HEK293 (cell line): Measurements from ENCODE around the gene ADIRF.
"Not testable (repeated sequence)": the region's sequence is repeated elsewhere in the genome, so short reads cannot be mapped to it uniquely, and the experiment has no call there.

Source experiments
- CTCF ChIA-PET: fragments of 350-600 bp; formaldehyde crosslinking; extraction: SDS; loops from one replicate; lab custom pipeline; 2021; ENCODE audit warnings: antibody characterized with exemption; lab: Yijun Ruan, JAX
- POLR2A ChIA-PET: fragments of 300-600 bp; formaldehyde crosslinking; extraction: SDS; loops from one replicate; lab custom pipeline; 2020; ENCODE audit warnings: antibody characterized with exemption, inconsistent platforms; lab: Yijun Ruan, JAX
- H3K27ac ChIP-seq: fragments of 200-500 bp; sonication (Bioruptor generic); 2 replicates; pipeline ENCODE4 v1.5.1; 2014; ENCODE audit warnings: low read depth, low read length, control low read depth, inconsistent platforms; ENCODE audit errors: extremely low read depth
- H3K36me3 ChIP-seq, 2 experiments: fragments of 200-500 bp in 1 of 2; sonication (Bioruptor generic) in 1 of 2; 1 replicate in 1 of 2; 2 replicates in 1 of 2; pipeline ENCODE4 v1.5.1; 2014 to 2017; ENCODE audit warnings: inconsistent platforms in 2 of 2, low read length in 2 of 2; ENCODE audit not compliant: control insufficient read depth in 2 of 2, insufficient read depth in 1 of 2
- H3K4me1 ChIP-seq: fragments of 200-500 bp; sonication (Bioruptor generic); 2 replicates; pipeline ENCODE4 v1.5.1; 2014; ENCODE audit warnings: mild to moderate bottlenecking, low read length, inconsistent platforms; ENCODE audit not compliant: control insufficient read depth, insufficient read depth
- H3K4me3 ChIP-seq: 2 replicates; pipeline ENCODE4 v1.5.1; 2011; ENCODE audit warnings: low read depth, mild to moderate bottlenecking, control low read depth, low read length, moderate library complexity
- H3K9me3 ChIP-seq: fragments of 200-500 bp; sonication (Bioruptor generic); 2 replicates; pipeline ENCODE4 v1.5.1; 2014; ENCODE audit warnings: low read depth, low read length, inconsistent platforms; ENCODE audit not compliant: control insufficient read depth, insufficient read depth
- EGR2 ChIP-seq: fragments of 450-650 bp; formaldehyde crosslinking; IDR thresholded peaks from 2 replicates; pipeline ENCODE4 v1.5.1; 2016; ENCODE audit warnings: low read depth, missing biosample characterization, missing genetic modification characterization
- FEZF1 ChIP-seq: fragments of 450-650 bp; formaldehyde crosslinking; IDR thresholded peaks from 2 replicates; pipeline ENCODE4 v1.5.1; 2016; ENCODE audit warnings: missing biosample characterization, missing genetic modification characterization
- GFI1B ChIP-seq: fragments of 450-650 bp; formaldehyde crosslinking; IDR thresholded peaks from 2 replicates; pipeline ENCODE4 v1.5.1; 2016; ENCODE audit warnings: missing biosample characterization, missing genetic modification characterization
- KLF10 ChIP-seq: fragments of 450-650 bp; IDR thresholded peaks from 2 replicates; pipeline ENCODE4 v1.5.1; 2018; ENCODE audit warnings: missing biosample characterization, mild to moderate bottlenecking, missing genetic modification characterization
- KLF16 ChIP-seq: fragments of 450-650 bp; formaldehyde crosslinking; IDR thresholded peaks from 2 replicates; pipeline ENCODE4 v1.5.1; 2017; ENCODE audit warnings: missing biosample characterization, missing genetic modification characterization
- OSR2 ChIP-seq: fragments of 450-650 bp; formaldehyde crosslinking; IDR thresholded peaks from 2 replicates; pipeline ENCODE4 v1.5.1; 2016; ENCODE audit warnings: missing biosample characterization, missing genetic modification characterization
- OVOL3 ChIP-seq: fragments of 450-650 bp; formaldehyde crosslinking; IDR thresholded peaks from 2 replicates; pipeline ENCODE4 v1.5.1; 2016; ENCODE audit warnings: missing biosample characterization, missing genetic modification characterization
- PRDM1 ChIP-seq: fragments of 450-650 bp; formaldehyde crosslinking; IDR thresholded peaks from 2 replicates; pipeline ENCODE4; 2016; ENCODE audit warnings: missing biosample characterization, missing genetic modification characterization
- PRDM6 ChIP-seq: fragments of 450-650 bp; formaldehyde crosslinking; IDR thresholded peaks from 2 replicates; pipeline ENCODE4 v1.5.1; 2017; ENCODE audit warnings: missing biosample characterization, missing genetic modification characterization
- SCRT2 ChIP-seq: fragments of 450-650 bp; formaldehyde crosslinking; IDR thresholded peaks from 2 replicates; pipeline ENCODE4 v1.5.1; 2016; ENCODE audit warnings: missing biosample characterization, missing genetic modification characterization
- ZNF146 ChIP-seq: fragments of 450-650 bp; formaldehyde crosslinking; IDR thresholded peaks from 2 replicates; pipeline ENCODE4 v1.5.1; 2016; ENCODE audit warnings: missing biosample characterization, missing genetic modification characterization
- ZNF175 ChIP-seq: fragments of 450-650 bp; formaldehyde crosslinking; IDR thresholded peaks from 2 replicates; pipeline ENCODE4 v1.5.1; 2016; ENCODE audit warnings: missing biosample characterization, missing genetic modification characterization
- ZNF18 ChIP-seq: fragments of 450-650 bp; formaldehyde crosslinking; IDR thresholded peaks from 2 replicates; pipeline ENCODE4 v1.5.1; 2016; ENCODE audit warnings: missing biosample characterization, missing genetic modification characterization
- ZNF184 ChIP-seq: fragments of 450-650 bp; IDR thresholded peaks from 2 replicates; pipeline ENCODE4 v1.5.1; 2018; ENCODE audit warnings: missing biosample characterization, mild to moderate bottlenecking, missing genetic modification characterization
- ZNF19 ChIP-seq: fragments of 450-650 bp; formaldehyde crosslinking; IDR thresholded peaks from 2 replicates; pipeline ENCODE4; 2016; ENCODE audit warnings: missing biosample characterization, missing genetic modification characterization, low read depth
- ZNF239 ChIP-seq: fragments of 450-650 bp; formaldehyde crosslinking; IDR thresholded peaks from 2 replicates; pipeline ENCODE4 v1.5.1; 2016; ENCODE audit warnings: missing biosample characterization, missing genetic modification characterization
- ZNF266 ChIP-seq: fragments of 450-650 bp; formaldehyde crosslinking; IDR thresholded peaks from 2 replicates; pipeline ENCODE4 v1.5.1; 2016; ENCODE audit warnings: missing biosample characterization, missing genetic modification characterization, low read depth
- ZNF324 ChIP-seq: fragments of 450-650 bp; formaldehyde crosslinking; IDR thresholded peaks from 2 replicates; pipeline ENCODE4 v1.5.1; 2016; ENCODE audit warnings: missing biosample characterization, missing genetic modification characterization
- ZNF549 ChIP-seq: fragments of 450-650 bp; IDR thresholded peaks from 2 replicates; pipeline ENCODE4 v1.5.1; 2018; ENCODE audit warnings: missing biosample characterization, missing genetic modification characterization, mild to moderate bottlenecking, inconsistent platforms, moderate library complexity
- ZNF660 ChIP-seq: fragments of 450-650 bp; IDR thresholded peaks from 2 replicates; pipeline ENCODE4 v1.5.1; 2018; ENCODE audit warnings: missing biosample characterization, mild to moderate bottlenecking, missing genetic modification characterization
- ZNF677 ChIP-seq: fragments of 450-650 bp; IDR thresholded peaks from 2 replicates; pipeline ENCODE4 v1.5.0; 2018; ENCODE audit warnings: missing biosample characterization, mild to moderate bottlenecking, missing genetic modification characterization, moderate library complexity
- ZNF76 ChIP-seq: fragments of 450-650 bp; formaldehyde crosslinking; IDR thresholded peaks from 2 replicates; pipeline ENCODE4; 2016; ENCODE audit warnings: low read depth, missing biosample characterization, missing genetic modification characterization, borderline replicate concordance
- ZNF843 ChIP-seq: fragments of 450-650 bp; formaldehyde crosslinking; IDR thresholded peaks from 2 replicates; pipeline ENCODE4 v1.5.1; 2016; ENCODE audit warnings: missing biosample characterization, missing genetic modification characterization
- ZXDB ChIP-seq: fragments of 450-650 bp; formaldehyde crosslinking; IDR thresholded peaks from 2 replicates; pipeline ENCODE4 v1.5.1; 2016; ENCODE audit warnings: missing biosample characterization, missing genetic modification characterization
- TF ChIP-seq, protein P1 (sequence below): fragments of 450-650 bp; formaldehyde crosslinking; IDR thresholded peaks from 2 replicates; pipeline ENCODE4 v1.5.1; 2016; ENCODE audit warnings: missing biosample characterization, missing genetic modification characterization
- TF ChIP-seq, protein P2 (sequence below): fragments of 450-650 bp; formaldehyde crosslinking; IDR thresholded peaks from 2 replicates; pipeline ENCODE4 v1.5.1; 2016; ENCODE audit warnings: missing biosample characterization, missing genetic modification characterization

The ADIRF gene

DNA sequence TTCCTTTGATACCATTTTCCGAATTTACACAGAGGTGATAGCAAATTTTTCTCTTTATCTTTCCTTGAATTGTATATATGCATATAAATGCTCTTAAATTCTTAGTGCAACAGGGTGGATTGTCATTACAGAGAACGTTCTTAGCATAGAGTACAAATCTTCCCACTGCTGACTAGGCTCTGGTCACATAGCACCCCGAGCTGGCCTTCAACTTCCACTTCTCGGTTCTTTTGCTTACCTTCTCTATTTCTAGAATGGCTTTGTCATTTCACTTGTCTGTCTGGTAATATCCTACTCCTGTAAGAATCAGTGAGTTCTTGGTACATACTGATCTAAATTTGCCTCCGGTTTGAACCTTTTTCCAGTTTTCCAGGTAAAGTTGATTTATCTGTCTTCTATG lies 13.4 kb downstream of the ADIRF start:
- H3K4me3 ChIP-seq = no peak overlapping the region
- ChIA-PET POLR2A (no interaction called here), CTCF (interaction anchor here (0.6 kb wide), 1 partner anchor 43 kb away, joined by 4 read pairs; no protein-coding TSS in a partner anchor)
- TF ChIP-seq ZNF175 (tag by site-specific recombination) (no peak), ZNF324 (tag by site-specific recombination) (no peak), PRDM1 (tag by site-specific recombination) (no peak), SCRT2 (tag by site-specific recombination) (no peak), EGR2 (tag by site-specific recombination) (no peak), ZNF677 (tag by site-specific recombination) (no peak), ZNF660 (tag by site-specific recombination) (no peak), OSR2 (no peak), KLF10 (no peak), ZNF843 (no peak), ZNF266 (tag by site-specific recombination) (no peak)
- H3K27ac ChIP-seq = no peak overlapping the region
- H3K4me1 ChIP-seq = no peaks in the 10 kb centered on the region
- no peaks in the 10 kb centered on the region for H3K9me3 ChIP-seq
- no peaks in the 10 kb centered on the region for H3K36me3 ChIP-seq

DNA sequence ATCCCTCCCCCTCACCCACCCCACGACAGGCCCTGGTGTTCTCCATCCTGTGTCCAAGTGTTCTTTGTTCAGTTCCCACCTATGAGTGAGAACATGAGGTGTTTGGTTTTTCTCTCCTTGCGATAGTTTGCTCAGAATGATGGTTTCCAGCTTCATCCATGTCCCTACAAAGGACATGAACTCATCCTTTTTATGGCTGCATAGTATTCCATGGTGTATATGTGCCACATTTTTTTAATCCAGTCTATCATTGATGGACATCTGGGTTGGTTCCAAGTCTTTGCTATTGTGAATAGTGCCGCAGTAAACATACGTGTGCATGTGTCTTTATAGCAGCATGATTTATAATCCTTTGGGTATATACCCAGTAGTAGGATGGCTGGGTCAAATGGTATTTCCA lies 16.2 kb downstream of the ADIRF start:
- POLR2A ChIA-PET, H3K36me3 ChIP-seq, H3K9me3 ChIP-seq, H3K4me3 ChIP-seq, CTCF ChIA-PET, H3K4me1 ChIP-seq, H3K27ac ChIP-seq: not testable (repeated sequence)
- peak; percentile 94 for TF ChIP-seq ZNF146 (tag by site-specific recombination)
- TF ChIP-seq, protein P1, sequence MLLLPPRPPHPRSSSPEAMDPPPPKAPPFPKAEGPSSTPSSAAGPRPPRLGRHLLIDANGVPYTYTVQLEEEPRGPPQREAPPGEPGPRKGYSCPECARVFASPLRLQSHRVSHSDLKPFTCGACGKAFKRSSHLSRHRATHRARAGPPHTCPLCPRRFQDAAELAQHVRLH (tag by site-specific recombination) = peak; percentile 63

GRCh38 chr10:86988520-86988919 lies 20.2 kb downstream of the ADIRF start:
- Histone ChIP-seq H3K4me3 (no peak overlapping the region), H3K27ac (no peak overlapping the region), H3K4me1 (peaks cover 7% of the 10 kb centered on the region; the same call in 1 of the 2 replicates)
- ChIA-PET POLR2A (no interaction called here), CTCF (interaction anchor here (0.8 kb wide), 1 partner anchor 192 kb away, joined by 4 read pairs; no protein-coding TSS in a partner anchor)
- TF ChIP-seq FEZF1 (tag by site-specific recombination) = peak; percentile 48; the same call in 1 of the 2 replicates
- 0 out of 2 replicates have a peak, but pooled peaks have one; percentile 28 for TF ChIP-seq ZXDB (tag by site-specific recombination)
- TF ChIP-seq ZNF843 = peak; percentile 82
- TF ChIP-seq ZNF18 (tag by site-specific recombination) = no peak
- TF ChIP-seq ZNF76 (tag by site-specific recombination) = no peak
- no peak for TF ChIP-seq ZNF677 (tag by site-specific recombination)
- TF ChIP-seq OVOL3 (tag by site-specific recombination) = 0 out of 2 replicates have a peak, but pooled peaks have one; percentile 31
- TF ChIP-seq ZNF239 (tag by site-specific recombination) = no peak
- TF ChIP-seq OSR2 = peak; percentile 11; the same call in 1 of the 2 replicates
- no peak for TF ChIP-seq ZNF184 (tag by site-specific recombination)
- TF ChIP-seq PRDM6 = peak; percentile 84
- TF ChIP-seq, protein P1 (tag by site-specific recombination) = 0 out of 2 replicates have a peak, but pooled peaks have one; percentile 45
- TF ChIP-seq, protein P2, sequence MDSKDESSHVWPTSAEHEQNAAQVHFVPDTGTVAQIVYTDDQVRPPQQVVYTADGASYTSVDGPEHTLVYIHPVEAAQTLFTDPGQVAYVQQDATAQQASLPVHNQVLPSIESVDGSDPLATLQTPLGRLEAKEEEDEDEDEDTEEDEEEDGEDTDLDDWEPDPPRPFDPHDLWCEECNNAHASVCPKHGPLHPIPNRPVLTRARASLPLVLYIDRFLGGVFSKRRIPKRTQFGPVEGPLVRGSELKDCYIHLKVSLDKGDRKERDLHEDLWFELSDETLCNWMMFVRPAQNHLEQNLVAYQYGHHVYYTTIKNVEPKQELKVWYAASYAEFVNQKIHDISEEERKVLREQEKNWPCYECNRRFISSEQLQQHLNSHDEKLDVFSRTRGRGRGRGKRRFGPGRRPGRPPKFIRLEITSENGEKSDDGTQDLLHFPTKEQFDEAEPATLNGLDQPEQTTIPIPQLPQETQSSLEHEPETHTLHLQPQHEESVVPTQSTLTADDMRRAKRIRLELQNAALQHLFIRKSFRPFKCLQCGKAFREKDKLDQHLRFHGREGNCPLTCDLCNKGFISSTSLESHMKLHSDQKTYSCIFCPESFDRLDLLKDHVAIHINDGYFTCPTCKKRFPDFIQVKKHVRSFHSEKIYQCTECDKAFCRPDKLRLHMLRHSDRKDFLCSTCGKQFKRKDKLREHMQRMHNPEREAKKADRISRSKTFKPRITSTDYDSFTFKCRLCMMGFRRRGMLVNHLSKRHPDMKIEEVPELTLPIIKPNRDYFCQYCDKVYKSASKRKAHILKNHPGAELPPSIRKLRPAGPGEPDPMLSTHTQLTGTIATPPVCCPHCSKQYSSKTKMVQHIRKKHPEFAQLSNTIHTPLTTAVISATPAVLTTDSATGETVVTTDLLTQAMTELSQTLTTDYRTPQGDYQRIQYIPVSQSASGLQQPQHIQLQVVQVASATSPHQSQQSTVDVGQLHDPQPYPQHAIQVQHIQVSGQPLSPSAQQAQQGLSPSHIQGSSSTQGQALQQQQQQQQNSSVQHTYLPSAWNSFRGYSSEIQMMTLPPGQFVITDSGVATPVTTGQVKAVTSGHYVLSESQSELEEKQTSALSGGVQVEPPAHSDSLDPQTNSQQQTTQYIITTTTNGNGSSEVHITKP (tag by site-specific recombination) = no peak
- no peak for TF ChIP-seq KLF16
- TF ChIP-seq ZNF549 (tag by site-specific recombination) = no peak
- TF ChIP-seq GFI1B (tag by site-specific recombination) = peak; percentile 76
- no peak for TF ChIP-seq ZNF19
- TF ChIP-seq, all 188 proteins: peak for 8
- Histone ChIP-seq H3K36me3 (no peaks in the 10 kb centered on the region), H3K9me3 (no peaks in the 10 kb centered on the region)
